Mammary epithelial cell (primary cell): ENCODE measurements around the gene TMEM183A.

Source experiments
- CTCF ChIP-seq, 2 donors: IDR thresholded peaks in 1 of 2; conservative IDR thresholded peaks in 1 of 2; 2 replicates each; pipeline ENCODE4 v1.5.1; 2011 to 2012; ENCODE audit warnings: inconsistent platforms in 2 of 2, low read length in 2 of 2, mild to moderate bottlenecking in 2 of 2, control low read depth in 1 of 2, low read depth in 1 of 2; ENCODE audit not compliant: insufficient read depth in 1 of 2; ENCODE audit errors: extremely low read depth in 1 of 2
- EZH2 ChIP-seq: IDR thresholded peaks from 2 replicates; pipeline ENCODE4 v1.6.1; 2012; ENCODE audit warnings: low read length, inconsistent platforms, borderline replicate concordance

- no peak for TF ChIP-seq CTCF (conservative IDR thresholded peaks at IDR 0.05 in 1 of 2, IDR thresholded peaks at IDR 0.05 in 1 of 2; ENCODE audit: extremely low read depth in 1 of 2, insufficient read depth in 1 of 2, low read depth in 1 of 2, low read length in 2 of 2)
- TF ChIP-seq EZH2, result no peak
Measured at GRCh38 chr1:203058676-203058935, 51.4 kb downstream of the TMEM183A start.
